HEK293T (cell line): ENCODE results near the gene KDM4C.

Experiments
- CTCF ChIA-PET: fragments of 350-600 bp; formaldehyde crosslinking; extraction: SDS; loops from one replicate; lab custom pipeline; 2021; ENCODE audit warnings: antibody characterized with exemption, inconsistent platforms; lab: Yijun Ruan, JAX
- POLR2A ChIA-PET: fragments of 350-600 bp; formaldehyde crosslinking; extraction: SDS; loops from one replicate; lab custom pipeline; 2020; ENCODE audit warnings: antibody characterized with exemption, inconsistent platforms; lab: Yijun Ruan, JAX
- DNase-seq: peaks from one replicate; pipeline ENCODE4 v3.0.0; 2012; ENCODE audit warnings: mixed read lengths; ENCODE audit errors: extremely low spot score
- ARNT ChIP-seq: fragments of 450-650 bp; IDR thresholded peaks from 2 replicates; pipeline ENCODE4 v1.6.1; 2017; ENCODE audit warnings: mild to moderate bottlenecking
- BHLHE40 ChIP-seq: fragments of 450-650 bp; IDR thresholded peaks from 2 replicates; pipeline ENCODE4 v1.6.1; 2016; ENCODE audit warnings: mild to moderate bottlenecking, moderate library complexity, borderline replicate concordance
- CTBP1 ChIP-seq: fragments of 450-650 bp; IDR thresholded peaks from 2 replicates; pipeline ENCODE4 v1.6.1; 2016; ENCODE audit warnings: borderline replicate concordance
- ELF4 ChIP-seq: fragments of 450-650 bp; IDR thresholded peaks from 2 replicates; pipeline ENCODE4 v1.6.1; 2017; ENCODE audit warnings: antibody characterized with exemption
- FOXA1 ChIP-seq: fragments of 450-650 bp; IDR thresholded peaks from 2 replicates; pipeline ENCODE4 v1.6.1; 2016; ENCODE audit warnings: mild to moderate bottlenecking
- FOXK2 ChIP-seq: fragments of 450-650 bp; IDR thresholded peaks from 2 replicates; pipeline ENCODE4 v1.6.1; 2016; ENCODE audit warnings: mild to moderate bottlenecking
- FOXM1 ChIP-seq: fragments of 450-650 bp; IDR thresholded peaks from 2 replicates; pipeline ENCODE4 v1.6.1; 2017; ENCODE audit warnings: mild to moderate bottlenecking, borderline replicate concordance
- HDGF ChIP-seq: fragments of 450-650 bp; IDR thresholded peaks from 2 replicates; pipeline ENCODE4 v1.6.1; 2017; ENCODE audit warnings: antibody characterized with exemption, borderline replicate concordance
- L3MBTL2 ChIP-seq: fragments of 450-650 bp; conservative IDR thresholded peaks from 2 replicates; pipeline ENCODE4 v1.6.1; 2016; ENCODE audit warnings: mild to moderate bottlenecking
- LEF1 ChIP-seq: fragments of 450-650 bp; IDR thresholded peaks from 2 replicates; pipeline ENCODE4 v1.6.1; 2017; ENCODE audit warnings: mild to moderate bottlenecking, borderline replicate concordance
- NFRKB ChIP-seq: fragments of 450-650 bp; IDR thresholded peaks from 2 replicates; pipeline ENCODE4 v1.6.1; 2016; ENCODE audit warnings: mild to moderate bottlenecking, moderate library complexity
- PKNOX1 ChIP-seq: fragments of 450-650 bp; IDR thresholded peaks from 2 replicates; pipeline ENCODE4 v1.6.1; 2016
- SP1 ChIP-seq: fragments of 450-650 bp; IDR thresholded peaks from 2 replicates; pipeline ENCODE4 v1.6.1; 2017
- SUZ12 ChIP-seq: fragments of 450-650 bp; IDR thresholded peaks from 2 replicates; pipeline ENCODE4 v1.6.1; 2016; ENCODE audit warnings: mild to moderate bottlenecking
- TARDBP ChIP-seq: fragments of 450-650 bp; IDR thresholded peaks from 2 replicates; pipeline ENCODE4 v1.6.1; 2016
- ZNF384 ChIP-seq: fragments of 450-650 bp; IDR thresholded peaks from 2 replicates; pipeline ENCODE4 v1.6.1; 2016

Gene KDM4C

DNA sequence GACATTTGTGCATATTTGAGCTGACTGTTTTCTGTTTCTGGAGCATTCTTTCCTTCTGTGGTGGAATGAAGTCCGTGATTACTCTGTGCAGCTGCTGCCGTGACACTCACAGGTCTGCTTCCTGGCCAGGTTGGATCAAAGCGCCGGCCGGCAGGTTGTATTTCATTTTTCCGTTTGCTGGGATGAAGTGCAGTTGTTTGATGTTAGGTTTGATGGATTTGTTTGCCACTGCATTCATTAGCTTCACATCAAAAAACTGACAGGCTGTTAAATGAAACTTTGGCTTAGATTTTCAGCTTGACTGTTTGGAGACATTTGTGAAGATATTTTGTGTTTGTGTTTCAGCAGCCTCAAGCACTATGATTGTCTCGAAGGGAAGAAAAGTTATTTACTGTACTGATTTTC lies 140.1 kb downstream of the KDM4C start:
- TF ChIP-seq LEF1 (no peak), ZNF384 (no peak), SP1 (no peak)
- ChIA-PET POLR2A (no interaction called here), CTCF (interaction anchor here (0.5 kb wide), 1 partner anchor 213 kb away, joined by 5 read pairs; no protein-coding TSS in a partner anchor)
- DNase-seq = no peak

DNA sequence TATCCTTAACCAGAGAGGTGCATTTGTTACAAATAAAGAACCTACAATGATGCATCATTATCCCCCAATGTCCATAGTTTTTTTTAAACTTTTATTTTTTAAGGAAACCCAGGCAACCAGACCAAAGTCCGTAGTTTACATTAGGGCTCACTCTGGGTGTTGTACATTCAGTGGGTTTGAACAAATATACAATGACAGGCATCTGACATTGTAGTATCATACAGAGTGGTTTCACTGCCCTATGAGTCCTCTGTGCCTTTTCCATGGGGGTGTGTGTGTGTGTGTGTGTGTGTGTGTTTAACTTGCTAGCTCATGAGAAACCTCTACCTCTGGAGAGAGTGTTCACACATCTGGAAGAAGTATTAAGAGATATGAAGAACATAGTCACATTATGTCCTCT lies 141.5 kb downstream of the KDM4C start:
- TF ChIP-seq TARDBP = no peak
- TF ChIP-seq FOXM1 = no peak
- TF ChIP-seq SUZ12 = no peak
- no peak for TF ChIP-seq PKNOX1
- TF ChIP-seq FOXA1 = no peak
- no peak for TF ChIP-seq SP1
- no peak for TF ChIP-seq FOXK2
- no peak for TF ChIP-seq NFRKB
- no peak for TF ChIP-seq ARNT
- TF ChIP-seq BHLHE40 = no peak
- no peak for TF ChIP-seq ELF4
- no peak for TF ChIP-seq ZNF384
- no peak for TF ChIP-seq HDGF
- TF ChIP-seq CTBP1 = no peak
- TF ChIP-seq L3MBTL2 = no peak
- no peak for TF ChIP-seq LEF1
- POLR2A ChIA-PET = no interaction called here
- CTCF ChIA-PET = interaction anchor here (0.7 kb wide), 1 partner anchor 55 kb away, joined by 5 read pairs; no protein-coding TSS in a partner anchor
- no peak for DNase-seq

DNA sequence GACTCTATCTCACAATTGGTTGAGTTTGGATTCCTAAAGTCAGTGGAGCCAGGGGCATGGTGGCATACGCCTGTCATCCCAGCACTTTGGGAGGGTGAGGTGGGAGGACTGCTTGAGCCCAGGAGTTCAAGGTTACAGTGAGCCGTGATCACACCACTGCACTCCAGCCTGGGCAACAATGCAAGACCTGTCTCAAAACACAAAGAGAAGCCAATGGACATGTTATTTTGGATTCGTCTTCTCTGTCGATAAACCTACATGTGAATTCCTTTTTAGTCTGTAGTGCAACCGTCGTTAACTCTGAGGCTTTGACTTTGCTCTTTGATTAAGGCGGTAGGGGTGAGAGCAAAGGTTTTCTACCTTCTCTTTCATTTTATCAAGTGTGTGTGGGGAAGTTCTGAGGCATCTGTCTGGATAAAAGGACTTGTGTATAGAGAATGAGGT lies 142.7 kb downstream of the KDM4C start:
- ChIA-PET POLR2A (no interaction called here), CTCF (no interaction called here)
- TF ChIP-seq LEF1 (no peak), SUZ12 (no peak), FOXA1 (no peak), PKNOX1 (no peak), SP1 (no peak)
- no peak for DNase-seq

- ChIA-PET CTCF (no interaction called here), POLR2A (no interaction called here)
- TF ChIP-seq SUZ12 (no peak), HDGF (no peak), ELF4 (no peak), SP1 (no peak), PKNOX1 (no peak), ZNF384 (no peak), CTBP1 (no peak), BHLHE40 (no peak), FOXK2 (no peak), LEF1 (no peak), ARNT (no peak), FOXM1 (no peak)
- no peak for DNase-seq
These were observed 143.4 kb downstream of the KDM4C start for GRCh38 chr9:6901180-6901579.

- DNase-seq = no peak
- POLR2A ChIA-PET = no interaction called here
- no peak for TF ChIP-seq ARNT
- CTCF ChIA-PET = no interaction called here
These were observed 144.7 kb downstream of the KDM4C start for GRCh38 chr9:6902423-6902822.

- TF ChIP-seq ZNF384 (no peak), L3MBTL2 (no peak), CTBP1 (no peak), FOXM1 (no peak), NFRKB (no peak), BHLHE40 (no peak), LEF1 (no peak), FOXA1 (no peak), PKNOX1 (no peak), TARDBP (no peak), SUZ12 (no peak), SP1 (no peak), ARNT (no peak), ELF4 (no peak), HDGF (no peak), FOXK2 (no peak)
- no peak for DNase-seq
- ChIA-PET POLR2A (no interaction called here), CTCF (no interaction called here)
These were observed 146.6 kb downstream of the KDM4C start for GRCh38 chr9:6904371-6904770.

GRCh38 chr9:6905850-6906375 lies 148.1 kb downstream of the KDM4C start:
- POLR2A ChIA-PET = no interaction called here
- no peak for DNase-seq
- TF ChIP-seq LEF1 = no peak
- no peak for TF ChIP-seq CTBP1
- TF ChIP-seq HDGF = no peak
- no peak for TF ChIP-seq L3MBTL2
- no peak for TF ChIP-seq FOXK2
- no peak for TF ChIP-seq SUZ12
- no peak for TF ChIP-seq FOXM1
- TF ChIP-seq FOXA1 = no peak
- no peak for TF ChIP-seq TARDBP
- TF ChIP-seq ZNF384 = no peak
- no peak for TF ChIP-seq BHLHE40
- TF ChIP-seq ELF4 = no peak
- no peak for TF ChIP-seq SP1
- no peak for TF ChIP-seq ARNT
- TF ChIP-seq PKNOX1 = no peak
- CTCF ChIA-PET = no interaction called here
